Fibroblast of skin of right biceps (primary cell): Measurements from ENCODE around the gene CENPU.
A peak's percentile ranks its signal among the peaks of the same experiment; 100 is the strongest.
"Not testable (repeated sequence)": the region's sequence is repeated elsewhere in the genome, so short reads cannot be mapped to it uniquely, and the experiment has no call there.

Experiments
- DNase-seq: peaks from one replicate; pipeline ENCODE4 v3.0.0-alpha.2; 2013

The CENPU gene

DNA sequence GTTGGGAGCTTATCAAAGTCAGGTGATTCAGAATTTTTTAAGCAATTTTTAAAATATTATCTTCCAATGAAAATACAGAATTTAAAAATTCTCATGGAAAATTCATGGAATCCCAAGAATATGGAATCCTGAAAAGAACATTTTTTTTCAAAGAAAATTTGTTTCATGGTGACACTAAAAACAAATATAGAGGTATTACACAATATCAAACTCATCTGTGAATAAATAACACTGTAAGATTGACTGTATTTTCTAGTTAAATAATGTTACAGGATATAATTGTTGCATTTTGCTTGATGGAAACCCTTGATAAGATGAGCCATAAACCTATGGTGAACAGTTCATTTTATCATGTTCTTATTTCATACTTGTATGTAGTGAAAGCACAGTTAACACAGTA is 72.9 kb downstream of the CENPU start:
- DNase-seq, result no peak

- not testable (repeated sequence) for DNase-seq
Observed at GRCh38 chr4:184657820-184658219, 76.1 kb downstream of the CENPU start.

DNA sequence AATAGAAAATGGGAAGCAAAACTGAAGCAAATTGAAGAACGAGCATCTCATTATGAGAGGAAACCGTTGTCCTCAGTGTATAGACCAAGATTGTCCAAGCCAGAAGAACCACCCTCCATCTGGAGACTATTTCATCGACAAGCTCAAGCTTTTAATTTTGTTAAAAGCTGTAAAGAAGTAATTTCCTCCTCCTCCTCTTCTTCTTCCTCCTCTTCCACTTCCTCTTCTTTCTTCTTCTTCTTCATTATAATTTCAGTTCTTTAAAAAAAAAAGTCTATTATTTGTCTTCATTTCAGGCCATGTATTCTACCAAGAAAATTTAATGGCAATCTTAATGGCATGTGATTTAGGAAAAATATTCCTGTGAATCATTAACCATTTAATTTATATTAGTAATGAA is 76.8 kb downstream of the CENPU start:
- DNase-seq, result no peak

GRCh38 chr4:184655889-184656869 is 77.7 kb downstream of the CENPU start:
- DNase-seq, result peak; percentile 15

- DNase-seq, result peak; percentile 78
Observed at GRCh38 chr4:184653650-184654049, 80.2 kb downstream of the CENPU start.

GRCh38 chr4:184652681-184653080 is 81.2 kb downstream of the CENPU start:
- DNase-seq, result not testable (repeated sequence)

- DNase-seq, result no peak
Observed at GRCh38 chr4:184651899-184652298, 82.0 kb downstream of the CENPU start.

GRCh38 chr4:184649971-184650855 is 83.7 kb downstream of the CENPU start:
- DNase-seq, result peak; percentile 41

GRCh38 chr4:184649026-184649970 is 84.6 kb downstream of the CENPU start, which contains the start of the genes CASP3 and PRIMPOL:
Gene CASP3, minus strand, starts transcription at chr4:184649447. Its CDS starts 10,994 bp downstream, at chr4:184638453.
Gene PRIMPOL, plus strand, starts transcription at chr4:184649738. Its CDS starts 7,403 bp downstream, at chr4:184657141.
- peak; percentile 96 for DNase-seq

DNA sequence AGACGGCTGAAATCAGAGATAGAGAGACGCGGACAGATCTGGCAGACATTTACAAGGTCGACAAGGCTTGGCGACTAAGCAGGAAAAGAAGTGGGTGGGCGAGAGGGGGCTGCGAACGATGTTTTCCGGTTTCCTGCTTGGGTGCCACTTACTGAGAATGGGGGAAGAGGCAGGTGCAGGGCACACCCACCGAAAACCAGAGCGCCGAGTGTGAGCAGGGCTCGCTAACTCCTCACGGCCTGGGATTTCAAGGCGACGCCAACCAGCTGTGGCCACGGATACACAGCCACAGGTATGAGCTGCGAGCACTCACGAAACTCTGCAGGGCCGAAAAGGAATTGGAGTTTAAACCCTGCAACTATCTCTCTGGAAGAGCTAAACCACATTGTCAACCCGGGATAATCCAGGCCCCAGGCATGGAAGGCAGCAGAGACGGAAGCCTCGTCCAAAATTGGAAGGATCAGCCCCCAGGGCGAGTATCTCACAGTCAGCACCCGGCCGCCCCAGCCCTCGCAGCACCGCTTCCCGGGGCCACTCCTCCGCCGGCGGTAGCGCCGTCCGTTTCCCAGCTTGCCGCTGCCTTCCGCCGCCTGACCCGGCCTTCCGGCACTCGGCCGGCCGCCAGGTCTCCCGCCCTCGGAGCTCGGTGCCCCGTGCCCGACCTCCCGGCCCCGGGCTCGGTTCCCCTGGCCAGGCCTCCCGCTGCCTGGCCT is 85.4 kb downstream of the CENPU start:
- DNase-seq, result peak; percentile 44

GRCh38 chr4:184648054-184648312 is 85.9 kb downstream of the CENPU start:
- DNase-seq, result no peak

DNA sequence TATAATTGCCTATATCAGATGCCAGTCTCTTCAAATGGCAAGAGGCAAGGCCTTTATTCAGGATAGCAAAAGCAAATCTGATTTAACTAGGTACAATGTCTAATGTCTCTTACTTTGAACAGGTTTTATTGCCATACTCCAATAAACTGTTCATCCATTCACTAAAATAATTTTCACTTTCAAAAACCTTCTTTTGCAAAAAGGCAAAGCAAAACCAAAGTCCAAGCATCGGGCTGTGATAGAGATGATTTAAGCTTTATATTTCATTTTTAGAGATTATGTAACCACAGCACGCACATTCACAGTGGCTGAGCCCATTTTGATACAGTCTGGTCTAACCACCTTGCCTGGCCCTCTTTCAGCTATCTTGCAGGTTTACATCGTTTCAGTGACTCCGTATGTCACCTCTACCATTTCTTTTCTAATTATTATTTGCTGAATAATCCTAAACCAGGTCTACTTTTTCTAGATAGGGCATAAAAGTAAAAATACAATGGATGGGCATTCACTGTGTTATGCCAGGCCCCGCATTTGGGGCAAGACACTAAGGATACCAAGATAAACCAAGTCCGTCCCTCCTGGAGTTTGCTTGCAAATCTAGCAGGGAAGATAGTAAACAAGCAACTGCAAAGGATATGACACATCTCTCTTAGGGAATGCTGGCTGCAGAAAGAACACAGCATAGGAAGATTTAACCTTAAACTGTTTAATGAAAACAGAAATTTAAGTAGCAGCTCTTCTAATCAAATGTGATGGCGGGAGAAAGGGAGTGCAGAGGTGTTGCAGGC is 86.4 kb downstream of the CENPU start:
- peak; percentile 20 for DNase-seq

- no peak for DNase-seq
Observed at GRCh38 chr4:184645904-184646610, 87.8 kb downstream of the CENPU start.

GRCh38 chr4:184644553-184645307 is 89.2 kb downstream of the CENPU start:
- peak; percentile 10 for DNase-seq
